B cell (primary cell): ENCODE data around the gene PALLD.

Source experiments
- EZH2 ChIP-seq: IDR thresholded peaks from 2 replicates; pipeline ENCODE4 v1.6.1; 2012; ENCODE audit warnings: borderline replicate concordance, low read depth, mild to moderate bottlenecking, moderate library complexity, low read length; ENCODE audit not compliant: insufficient read depth, poor library complexity, severe bottlenecking
- TF ChIP-seq, protein P1 (sequence below): fragments of 200-600 bp; IDR thresholded peaks from one replicate; pipeline ENCODE4 v1.8.0; 2022; ENCODE audit warnings: antibody characterized with exemption, mild to moderate bottlenecking

DNA sequence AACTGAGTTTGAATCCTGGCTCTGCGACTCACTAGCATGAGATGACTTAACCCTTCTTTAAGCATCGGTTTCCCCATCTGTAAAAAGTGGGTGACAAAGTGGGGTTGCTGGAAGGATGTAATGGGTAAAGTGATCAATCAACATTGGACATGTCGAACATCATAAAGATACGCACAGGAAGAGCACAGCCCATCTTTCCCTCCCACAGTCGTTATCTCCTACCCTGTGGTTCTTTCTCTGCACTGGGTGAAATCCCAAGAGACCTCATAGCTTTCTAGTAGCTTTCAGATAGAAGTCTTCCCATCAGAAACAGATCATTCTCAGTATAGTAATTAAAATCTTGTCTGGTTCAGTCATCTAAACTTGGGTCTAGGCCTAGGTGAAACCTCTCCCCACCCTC lies 296.7 kb downstream of the PALLD start:
- TF ChIP-seq, protein P1, sequence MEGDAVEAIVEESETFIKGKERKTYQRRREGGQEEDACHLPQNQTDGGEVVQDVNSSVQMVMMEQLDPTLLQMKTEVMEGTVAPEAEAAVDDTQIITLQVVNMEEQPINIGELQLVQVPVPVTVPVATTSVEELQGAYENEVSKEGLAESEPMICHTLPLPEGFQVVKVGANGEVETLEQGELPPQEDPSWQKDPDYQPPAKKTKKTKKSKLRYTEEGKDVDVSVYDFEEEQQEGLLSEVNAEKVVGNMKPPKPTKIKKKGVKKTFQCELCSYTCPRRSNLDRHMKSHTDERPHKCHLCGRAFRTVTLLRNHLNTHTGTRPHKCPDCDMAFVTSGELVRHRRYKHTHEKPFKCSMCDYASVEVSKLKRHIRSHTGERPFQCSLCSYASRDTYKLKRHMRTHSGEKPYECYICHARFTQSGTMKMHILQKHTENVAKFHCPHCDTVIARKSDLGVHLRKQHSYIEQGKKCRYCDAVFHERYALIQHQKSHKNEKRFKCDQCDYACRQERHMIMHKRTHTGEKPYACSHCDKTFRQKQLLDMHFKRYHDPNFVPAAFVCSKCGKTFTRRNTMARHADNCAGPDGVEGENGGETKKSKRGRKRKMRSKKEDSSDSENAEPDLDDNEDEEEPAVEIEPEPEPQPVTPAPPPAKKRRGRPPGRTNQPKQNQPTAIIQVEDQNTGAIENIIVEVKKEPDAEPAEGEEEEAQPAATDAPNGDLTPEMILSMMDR = no peak
- no peak for TF ChIP-seq EZH2
